Heart left ventricle (tissue), 16 donors: ENCODE data around the gene RPS6KA4. TPM values are rescaled to one million over a fixed set of nuclear protein-coding genes. Genes with fewer than 3 reads are reported as not detected.

Experiments used
- ATAC-seq, 4 donors: fragments of 200-7000 bp; cut with Tn5 transposase; one replicate each; pipeline ENCODE4 v1.9.1; 2020 to 2022; ENCODE audit warnings: moderate library complexity in 4 of 4, mild to moderate bottlenecking in 3 of 4, moderate number of reproducible peaks in 1 of 4
- DNase-seq, 5 donors: peaks; one replicate each; pipeline ENCODE4 v3.0.0-alpha.2; 2020
- H3K27ac ChIP-seq, 12 donors: fragments of 200-600 bp; sonication (generic) in 4 of 12; one replicate each; pipeline versions ENCODE4 v1.5.0 to v1.8.0; 2016 to 2022; ENCODE audit warnings: mild to moderate bottlenecking in 2 of 12
- H3K27me3 ChIP-seq, 9 donors: fragments of 200-600 bp; sonication (generic) in 2 of 9; one replicate each; pipeline versions ENCODE4 v1.5.1 to v1.8.0; 2016 to 2022; ENCODE audit warnings: mild to moderate bottlenecking in 3 of 9
- H3K36me3 ChIP-seq, 9 donors: fragments of 200-600 bp; sonication (generic) in 2 of 9; one replicate each; pipeline versions ENCODE4 v1.5.0 to v1.8.0; 2018 to 2022; ENCODE audit warnings: mild to moderate bottlenecking in 2 of 9
- H3K4me1 ChIP-seq, 12 donors: fragments of 200-600 bp; sonication (generic) in 4 of 12; one replicate each; pipeline versions ENCODE4 v1.5.0 to v1.8.0; 2016 to 2022; ENCODE audit warnings: mild to moderate bottlenecking in 3 of 12
- H3K4me3 ChIP-seq, 12 donors: fragments of 200-600 bp; sonication (generic) in 4 of 12; one replicate each; pipeline versions ENCODE4 v1.5.0 to v1.8.0; 2017 to 2022; ENCODE audit warnings: mild to moderate bottlenecking in 9 of 12, moderate library complexity in 4 of 12
- H3K9me3 ChIP-seq, 12 donors: fragments of 200-600 bp; sonication (generic) in 4 of 12; one replicate each; pipeline versions ENCODE4 v1.5.0 to v1.8.0; 2016 to 2022; ENCODE audit warnings: mild to moderate bottlenecking in 1 of 12
- CTCF ChIP-seq, 12 donors: fragments of 200-600 bp; sonication (generic) in 4 of 12; IDR thresholded peaks; one replicate each; pipeline versions ENCODE4 v1.5.0 to v1.8.0; 2018 to 2022; ENCODE audit warnings: antibody characterized with exemption in 12 of 12, mild to moderate bottlenecking in 5 of 12
- POLR2A ChIP-seq, 2 donors: fragments of 450-650 bp; IDR thresholded peaks; one replicate each; pipeline ENCODE4 v1.6.1; 2017; ENCODE audit warnings: antibody characterized with exemption in 2 of 2, mild to moderate bottlenecking in 2 of 2, moderate library complexity in 2 of 2
- WGBS, 4 donors: extraction: QIAGEN DNeasy Blood & Tissue Kit in 2 of 4; methylation state at CpG; one replicate each; pipeline versions ENCODE4 v1.1.5 to v1.1.7; 2013 to 2018; 5-methylcytosine and 5-hydroxymethylcytosine counted together
- intact Hi-C, 10 donors: fragments of 100-400 bp; cut with DNase I; formaldehyde crosslinking; loops; one replicate each; pipeline versions ENCODE4 v1.11.1 to v1.14.2; 2022
- long read RNA-seq, 3 donors: library from polyadenylated mRNA; unstranded; transcript quantifications; one replicate each; pipeline ENCODE4 v2.0.0, GENCODE V29; 2020 to 2021
- polyA plus RNA-seq, 2 donors: library from polyadenylated mRNA; stranded (reverse); fragments of 200-250 nt; gene quantifications; one replicate each; pipeline ENCODE4 v1.2.3, GENCODE V29; 2013
- total RNA-seq, 9 donors: library from RNA; depleted of rRNA in 2 of 9; stranded (reverse); fragments of >200 nt in 2 of 9; fragmentation: NEBNext Ultra II Directional in 3 of 9; extraction: Animal tissue kit (Norgen Biotek cat#: 25700) in 3 of 9; gene quantifications; one replicate each; pipeline versions ENCODE4 v1.1.0 to v1.2.4, GENCODE V29; 2016 to 2023
- donor health status: ischemic (EF 13 %, LVEDD 7.1; RV severe dilation, severe dysfunction).
- donor health status: healthy with polysubstance abuse.
- donor health status: DM: no; HTN: yes; CAD: no.
- donor health status: DM: no; HTN: no; CAD: no.
- donor health status: ischemic (EF 25% LVEDD 6.9; RV normal size, moderate dysfunction).
- donor health status: ischemic (EF 25% LVEDD 5.7; RV mildly dilated, moderate dysfunction).
- donor health status: healthy.
- donor health status: DM: yes; HTN: yes; CAD: no.
- donor health status: ischemic (EF 35%, LVEDD 5.7; RV mildly dilated, moderate dysfunction).
- donor health status: nonischemic (EF 11% LVEDD 7.7; RV severe dilation, severe dysfunction).
- donor health status: DM: yes; HTN: yes; CAD: no.
- donor health status: PGD.
- donor health status: ischemic (EF 29% LVEDD 5.4; RV normal size, mild dysfunction).
- donor health status: nonischemic (EF 23%, LVEDD 6.1; RV moderate dilation, normal function).

Gene RPS6KA4
- total RNA-seq (10 to 100 TPM; 12.8 to 32.5 (median 18.3) TPM), polyA plus RNA-seq (10 to 100 TPM; 15.0 to 30.4 TPM)
- long read RNA-seq, donor 1, partial matches to known transcripts: 2 of 7 reads
- long read RNA-seq, donor 1, other reads (novel, unspliced or antisense): 5 of 7 reads
- long read RNA-seq, donor 2, partial matches to known transcripts: 1 of 5 reads
- long read RNA-seq, donor 2, other reads (novel, unspliced or antisense): 2 of 5 reads
- long read RNA-seq, donor 3, partial matches to known transcripts: 2 of 10 reads
- long read RNA-seq, donor 3, other reads (novel, unspliced or antisense): 6 of 10 reads

- WGBS, 4 donors: 1 to 5% (median 2%) methylated on average over 13 to 70 of the region's 70 CpGs
- peak within 1 kb of the TSS; percentile 68 to 94 (median 84) for H3K4me3 ChIP-seq
- peak; percentile 73 to 85 (median 74) for DNase-seq
- peaks cover 0 to 38% (median 34%) of the 10 kb centered on the region in 9 donors for H3K36me3 ChIP-seq
- intact Hi-C loops: loop anchor here in 4 of 10 donors (5.0 to 10.0 kb wide), 3 partner anchors 42 to 296 kb away; partner anchors contain the start of genes PRDX5 (in 3 of the 4) and TRMT112 (in 3 of the 4)
- H3K27ac ChIP-seq: peak within 1 kb of the TSS; percentile 78 to 95 (median 92)
- TF ChIP-seq CTCF (IDR thresholded peaks at IDR 0.05) (peak in 1 of 12 donors; percentile 19), POLR2A (IDR thresholded peaks at IDR 0.05) (peak in 1 of 2 donors; percentile 72)
- peak; percentile 33 to 84 (median 78) for ATAC-seq
- no peaks in the 10 kb centered on the region for H3K27me3 ChIP-seq
- peaks cover 3 to 47% (median 30%) of the 10 kb centered on the region in 12 donors for H3K4me1 ChIP-seq
- no peaks in the 10 kb centered on the region for H3K9me3 ChIP-seq
Measured at GRCh38 chr11:64358907-64359711, at the start of gene RPS6KA4. TSS of gene RPS6KA4 (plus strand) at chr11:64359162. CDS start at chr11:64359236, 74 bp downstream.

GRCh38 chr11:64312947-64313346 is 46.0 kb upstream of the RPS6KA4 start:
- Histone ChIP-seq H3K27me3 (no peaks in the 10 kb centered on the region), H3K4me3 (no peak overlapping the region), H3K9me3 (no peaks in the 10 kb centered on the region), H3K36me3 (peaks cover 0 to 50% (median 27%) of the 10 kb centered on the region in 9 donors), H3K27ac (peak overlapping the region in 7 of 12 donors; percentile 22 to 75 (median 65)), H3K4me1 (peaks cover 0 to 39% (median 26%) of the 10 kb centered on the region in 12 donors)
- TF ChIP-seq POLR2A (IDR thresholded peaks at IDR 0.05) (no peak), CTCF (IDR thresholded peaks at IDR 0.05) (no peak)
- 84 to 90% (median 85%) methylated on average over 10 of the region's 10 CpGs for WGBS, 4 donors
- intact Hi-C loops: no loop called here
- DNase-seq: no peak
- no peak for ATAC-seq

- ATAC-seq: peak in 3 of 4 donors; percentile 2 to 15 (median 5)
Measured at GRCh38 chr11:64313491-64314145, 45.3 kb upstream of the RPS6KA4 start.

More at GRCh38 chr11:64313491-64314145, 45.3 kb upstream of the RPS6KA4 start:
- H3K4me1 ChIP-seq: peaks cover 0 to 43% (median 27%) of the 10 kb centered on the region in 12 donors
- intact Hi-C loops: no loop called here
- no peaks in the 10 kb centered on the region for H3K27me3 ChIP-seq
- H3K9me3 ChIP-seq: no peaks in the 10 kb centered on the region
- H3K36me3 ChIP-seq: peaks cover 0 to 45% (median 25%) of the 10 kb centered on the region in 9 donors
- H3K27ac ChIP-seq: peak overlapping the region in 11 of 12 donors; percentile 40 to 75 (median 64)
- DNase-seq: peak; percentile 58 to 81 (median 80)
- H3K4me3 ChIP-seq: peak overlapping the region in 10 of 12 donors; percentile 5 to 53 (median 33)
- 55 to 63% (median 62%) methylated on average over 14 to 18 of the region's 18 CpGs for WGBS, 4 donors
- no peak for TF ChIP-seq CTCF (IDR thresholded peaks at IDR 0.05)
- no peak for TF ChIP-seq POLR2A (IDR thresholded peaks at IDR 0.05)
